Activated gamma-delta T cell (primary cell): Measurements from ENCODE around the gene COPS8.

Experiments
- DNase-seq: peaks from one replicate; lab custom pipeline; 2025; lab: John Stamatoyannopoulos, UW

COPS8 gene

DNA sequence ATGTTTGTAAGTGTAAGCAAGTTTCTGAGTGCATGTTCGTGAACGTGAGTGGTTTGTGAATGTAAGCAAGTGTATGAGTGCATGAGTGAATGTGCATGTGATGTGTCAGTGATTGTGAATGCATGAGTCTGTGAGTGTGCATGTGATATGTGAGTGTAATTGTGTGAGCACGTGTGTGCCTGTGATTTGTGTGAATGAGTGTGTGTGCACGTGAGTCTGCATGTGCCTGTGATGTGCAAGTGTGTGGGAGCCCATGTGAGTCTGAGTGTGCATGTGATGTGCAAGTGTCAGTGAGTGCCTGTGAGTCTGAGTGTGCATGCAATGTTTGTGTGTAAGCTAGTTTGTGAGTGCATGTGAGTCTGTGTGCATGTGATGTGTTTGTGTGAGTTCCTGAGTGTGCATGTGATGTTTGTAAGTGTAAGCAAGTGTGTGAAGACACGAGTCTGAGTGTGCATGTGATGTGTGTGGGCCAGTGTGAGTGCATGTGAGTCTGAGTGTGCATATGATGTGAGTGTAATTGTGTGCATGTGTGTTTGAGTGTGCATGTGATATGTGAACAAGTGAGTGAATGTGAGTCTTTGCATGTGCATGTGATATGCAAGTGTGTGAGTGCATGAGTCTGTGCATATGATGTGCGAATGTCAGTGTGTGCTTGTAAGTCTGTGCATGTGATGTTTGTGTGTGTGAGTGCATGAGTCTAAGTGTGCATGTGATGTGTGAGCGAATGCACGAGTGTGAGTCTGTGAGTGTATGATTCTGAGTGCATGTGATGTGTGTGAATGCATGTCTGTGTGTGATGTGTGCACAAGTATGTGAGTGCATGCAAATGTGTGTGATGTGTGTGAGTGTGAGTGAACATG is 45.1 kb downstream of the COPS8 start:
- no peak for DNase-seq

DNA sequence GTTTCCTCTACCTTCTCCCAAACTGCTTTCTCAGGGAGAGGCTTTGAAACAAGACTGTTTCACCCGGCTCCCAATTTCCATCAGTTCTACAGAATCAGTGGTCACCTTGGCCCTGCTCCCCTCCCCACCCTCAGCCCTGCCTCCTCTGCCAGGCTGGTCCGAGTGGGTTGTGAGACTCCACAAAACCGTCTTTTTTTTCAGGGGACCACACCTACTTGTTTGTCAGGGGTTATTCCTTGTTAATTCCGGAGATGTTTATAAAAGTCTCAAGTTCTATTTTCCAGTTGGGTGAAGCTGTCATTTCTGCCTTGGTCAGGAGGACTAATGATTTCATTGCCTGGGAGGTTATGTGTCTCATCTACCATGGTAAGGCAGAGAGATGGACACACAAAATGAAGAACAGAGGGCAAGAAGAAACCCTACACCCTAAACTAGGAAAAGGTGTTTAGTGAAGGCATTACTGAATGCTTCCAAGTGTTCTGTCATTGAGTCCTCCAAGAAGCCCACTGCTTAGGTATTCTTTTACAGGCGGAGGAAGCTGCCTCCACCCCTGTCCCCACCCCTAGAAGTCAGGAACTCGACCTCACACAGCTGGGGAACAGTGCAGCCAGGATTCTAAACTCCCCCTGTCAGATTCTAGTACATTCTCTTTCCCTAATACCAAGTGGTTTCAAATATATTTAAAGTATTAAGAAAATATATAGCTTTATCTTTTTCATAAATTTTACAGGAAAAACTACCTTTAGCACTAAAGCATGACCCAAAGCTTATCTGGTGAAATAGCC is 46.3 kb downstream of the COPS8 start:
- DNase-seq = no peak

DNA sequence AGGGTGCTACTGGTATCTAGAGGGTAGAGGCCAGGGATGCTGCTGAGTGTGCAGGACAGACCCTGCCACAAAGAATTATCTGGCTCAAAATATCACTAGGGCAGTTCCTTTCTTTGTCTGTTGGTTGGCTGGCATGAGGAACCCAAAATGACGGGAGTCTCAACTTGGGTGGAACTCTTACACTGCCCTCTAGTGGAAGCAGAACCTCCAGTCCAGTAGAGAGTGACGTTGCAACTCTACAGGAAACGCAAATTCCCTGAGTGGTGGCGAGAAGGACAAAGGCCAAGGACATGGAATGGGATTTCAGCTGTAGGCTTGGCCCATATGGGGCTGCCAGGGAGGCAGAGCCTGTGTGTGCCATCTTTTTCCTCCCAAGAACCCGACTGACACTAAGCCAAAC is 47.1 kb downstream of the COPS8 start:
- no peak for DNase-seq

DNA sequence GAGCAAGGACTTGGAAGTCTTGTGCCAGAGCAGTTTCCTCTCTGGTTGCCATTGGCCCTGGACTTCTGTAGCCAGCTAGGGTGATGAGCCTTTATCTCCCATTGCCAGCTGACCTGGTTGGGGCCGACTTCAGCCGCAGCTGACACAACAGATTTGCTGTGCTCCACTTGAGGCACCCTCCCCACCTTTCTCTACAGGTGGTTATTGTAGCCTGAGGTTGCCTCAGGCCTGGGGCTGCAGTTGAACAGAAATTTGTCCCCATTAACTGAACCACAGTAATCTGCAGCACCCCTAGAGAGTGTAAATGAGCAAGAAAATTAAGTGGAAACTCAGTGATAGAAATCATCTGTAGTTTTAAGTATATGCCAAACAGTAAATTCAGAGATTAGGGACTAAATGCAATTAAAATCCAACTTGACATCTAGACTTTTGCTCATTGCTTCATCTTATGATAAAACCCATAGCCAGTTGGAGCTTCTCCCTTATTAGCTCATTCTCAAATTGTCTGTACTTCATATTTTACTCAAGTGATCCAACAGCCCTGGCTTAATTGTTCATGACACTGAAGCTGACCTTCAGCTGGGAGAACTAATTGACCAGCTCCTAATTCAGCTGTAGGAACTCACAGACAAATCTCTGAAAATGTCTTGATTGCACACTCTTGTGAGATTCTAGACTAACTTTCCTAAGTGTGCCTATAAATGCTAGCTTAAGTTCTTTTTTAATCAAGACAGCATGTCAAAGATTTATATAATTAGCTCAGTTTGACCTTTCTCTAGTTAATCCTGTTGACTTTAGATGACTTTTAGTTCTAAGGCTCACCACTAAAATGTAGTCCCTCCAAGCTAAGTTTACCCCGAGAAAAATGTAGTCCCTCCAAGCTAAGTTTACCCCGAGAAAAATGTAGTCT is 48.9 kb downstream of the COPS8 start:
- no peak for DNase-seq

DNA sequence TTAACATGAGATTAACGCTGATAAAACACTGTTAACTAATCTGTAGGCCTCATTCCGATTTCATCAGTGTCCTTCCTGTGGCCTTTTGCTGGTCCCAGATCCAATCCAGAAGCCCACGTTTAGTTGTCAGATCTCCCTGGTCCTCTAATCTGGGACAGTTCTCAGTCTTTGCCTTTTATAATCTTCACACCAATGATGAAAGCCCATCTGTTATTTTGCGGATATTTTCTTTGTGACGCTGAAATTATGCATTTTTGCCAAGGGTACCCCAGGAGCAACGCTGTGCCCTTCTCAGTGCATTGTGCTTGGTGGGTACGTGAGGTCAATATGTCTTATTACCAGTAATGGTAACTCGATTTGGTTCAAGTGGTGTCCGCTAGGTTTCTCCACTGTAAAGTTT is 51.1 kb downstream of the COPS8 start:
- no peak for DNase-seq

DNA sequence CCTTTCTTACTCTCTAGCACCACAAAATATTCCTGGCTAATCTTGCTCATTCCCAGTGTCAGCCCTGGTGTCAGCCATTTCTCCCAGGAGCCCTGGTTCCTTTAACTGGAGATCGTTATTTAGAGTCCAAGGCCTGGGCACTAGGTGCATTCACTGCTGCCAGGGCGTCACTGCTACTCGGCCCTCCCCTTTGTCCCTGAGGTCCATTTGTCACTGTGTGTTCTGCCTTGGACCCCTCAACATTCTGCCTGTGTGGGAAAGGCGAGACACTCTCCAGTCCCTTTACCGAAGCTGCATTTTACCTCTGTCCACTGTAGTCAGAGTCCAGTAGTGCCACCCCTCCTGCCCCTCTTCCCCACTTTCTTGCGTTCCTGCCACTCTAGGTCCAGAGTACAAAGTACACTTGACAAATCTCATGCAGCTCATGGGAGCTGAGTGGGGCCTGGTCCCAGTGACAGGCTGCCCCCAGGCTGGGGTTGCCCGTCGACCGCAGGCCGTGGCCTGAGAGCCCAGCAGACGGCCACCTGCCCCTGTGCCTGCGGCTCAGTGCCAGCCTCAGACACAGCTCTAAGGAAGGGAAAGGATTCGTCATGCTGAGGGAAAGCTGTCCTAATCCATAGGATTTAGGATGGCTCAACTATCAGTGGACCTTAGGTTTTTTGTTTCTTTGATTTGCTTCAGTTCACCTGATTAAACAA is 52.1 kb downstream of the COPS8 start:
- DNase-seq = no peak

DNA sequence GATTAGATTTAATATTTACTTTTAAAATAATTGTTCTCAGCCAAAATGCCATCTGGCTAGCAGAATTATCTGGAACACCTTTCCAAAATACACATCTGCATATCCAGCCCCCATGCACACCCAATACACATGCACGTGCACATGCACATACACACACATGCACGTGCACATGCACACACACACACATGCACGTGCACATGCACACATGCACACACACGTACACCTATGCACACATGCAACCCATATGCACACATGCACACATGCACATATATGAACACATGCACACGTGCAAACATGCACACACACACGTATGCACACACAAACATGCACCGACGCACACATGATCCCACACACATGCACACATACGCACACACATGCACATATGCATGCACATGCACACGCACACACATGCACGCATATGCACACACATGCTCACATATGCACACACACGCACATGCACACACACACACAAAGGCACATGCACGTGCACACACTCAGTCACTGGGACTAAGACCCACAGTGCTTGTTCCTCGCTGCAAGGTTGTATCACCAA is 53.5 kb downstream of the COPS8 start:
- no peak for DNase-seq

DNA sequence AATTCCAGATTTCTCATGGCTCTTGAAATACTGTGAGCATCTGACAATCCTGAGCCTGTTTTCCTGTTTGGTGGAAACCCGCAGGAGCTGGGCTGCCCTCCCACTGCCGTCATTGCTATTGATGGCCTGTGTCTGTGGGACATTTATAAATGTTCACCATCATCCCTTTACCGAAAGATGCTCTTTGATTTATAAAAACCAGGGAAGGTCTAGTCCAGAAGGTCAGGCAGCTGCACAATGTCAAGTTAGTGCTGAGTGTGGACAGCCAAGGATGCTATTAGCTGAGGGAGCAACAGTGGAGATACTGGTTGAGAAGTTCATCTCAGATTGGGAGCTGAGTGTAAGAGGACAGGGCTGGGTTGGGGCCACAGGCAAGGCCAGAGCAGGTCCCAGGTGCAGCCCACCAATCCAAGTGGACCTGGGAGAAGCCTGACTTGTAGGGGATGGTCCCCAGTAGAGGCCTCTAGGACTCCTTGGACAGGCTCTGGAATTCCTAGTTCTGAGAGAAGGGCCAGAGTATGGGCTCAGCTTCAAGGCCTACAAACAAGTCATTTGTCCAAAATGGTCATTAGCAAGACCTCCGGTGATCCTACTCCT is 55.1 kb downstream of the COPS8 start:
- DNase-seq = no peak

DNA sequence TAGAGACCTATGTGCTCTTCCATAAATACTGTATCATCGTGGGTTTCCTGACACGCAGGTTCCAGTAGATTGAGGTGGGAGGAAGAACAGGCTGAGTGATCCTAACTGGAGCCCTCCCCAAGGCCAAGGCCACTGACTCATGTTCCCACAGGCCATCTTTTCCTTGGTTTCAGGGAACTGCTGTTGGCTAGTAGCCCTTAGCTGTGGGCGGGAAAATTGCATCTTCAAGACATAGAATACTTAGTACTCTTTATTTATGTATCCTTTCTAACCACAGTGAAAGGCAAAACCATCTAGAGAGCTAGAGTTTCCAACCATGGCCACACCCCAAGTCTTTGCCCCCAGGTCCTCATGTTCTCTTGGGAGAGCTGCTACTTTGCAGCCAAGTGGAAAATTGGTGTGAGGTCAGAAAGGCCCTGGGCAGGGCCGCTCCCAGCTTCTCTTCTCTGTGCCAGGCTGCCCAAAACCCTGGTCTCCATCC is 55.9 kb downstream of the COPS8 start:
- DNase-seq = no peak

DNA sequence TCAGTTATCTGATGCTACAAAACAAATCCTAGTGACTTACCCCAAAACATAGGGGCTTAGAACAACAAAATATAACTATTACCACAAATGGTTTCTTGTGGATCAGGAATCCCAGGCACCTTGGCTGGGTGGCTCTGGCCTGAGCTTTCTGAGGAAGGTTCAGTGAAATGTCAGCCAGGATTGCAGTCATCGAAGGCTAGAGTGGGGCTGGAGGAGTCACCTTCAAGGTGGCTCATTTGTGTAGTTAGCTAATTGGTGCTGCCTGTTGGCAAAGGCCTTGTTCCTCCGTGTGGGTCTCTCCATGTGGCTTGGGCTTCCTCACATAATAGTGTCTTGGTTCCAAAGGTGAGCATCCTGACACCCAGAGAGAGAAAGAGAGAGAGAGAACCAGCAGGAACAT is 57.4 kb downstream of the COPS8 start:
- DNase-seq = no peak

DNA sequence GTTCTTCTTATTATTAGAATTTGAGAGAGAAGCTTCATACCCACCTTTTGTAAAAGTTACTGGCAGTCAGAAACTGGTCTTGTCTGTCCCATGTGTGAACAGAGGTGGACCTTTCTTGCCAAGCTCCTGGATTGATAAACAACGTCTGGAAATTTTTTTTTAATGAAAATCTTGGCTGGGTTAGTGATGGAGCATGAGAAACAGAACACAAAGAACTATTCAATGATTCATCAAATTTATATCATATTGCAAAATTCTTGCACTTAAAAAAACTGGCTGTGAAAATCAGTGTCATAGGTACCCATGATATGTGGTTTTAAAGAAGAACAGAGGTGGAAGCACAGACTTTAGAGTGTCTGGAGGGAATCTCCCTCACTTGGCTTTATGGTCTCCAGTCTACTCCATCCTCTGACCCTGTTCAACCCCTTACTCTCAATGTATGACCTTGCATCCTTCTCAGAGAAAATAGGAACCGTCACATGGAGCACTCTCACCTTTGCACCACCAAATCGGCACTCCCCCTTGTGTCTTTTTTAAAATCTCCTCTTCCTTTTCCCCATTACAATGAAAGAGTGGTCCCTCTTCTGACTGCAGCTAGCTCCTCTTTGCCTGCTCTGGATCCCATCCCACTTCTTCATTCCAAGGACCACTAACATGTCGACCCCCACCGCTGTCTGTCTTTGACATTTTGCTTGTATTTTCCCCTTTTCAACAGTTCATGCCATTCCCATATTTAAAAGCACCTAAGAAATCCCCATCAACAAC is 58.2 kb downstream of the COPS8 start:
- no peak for DNase-seq

DNA sequence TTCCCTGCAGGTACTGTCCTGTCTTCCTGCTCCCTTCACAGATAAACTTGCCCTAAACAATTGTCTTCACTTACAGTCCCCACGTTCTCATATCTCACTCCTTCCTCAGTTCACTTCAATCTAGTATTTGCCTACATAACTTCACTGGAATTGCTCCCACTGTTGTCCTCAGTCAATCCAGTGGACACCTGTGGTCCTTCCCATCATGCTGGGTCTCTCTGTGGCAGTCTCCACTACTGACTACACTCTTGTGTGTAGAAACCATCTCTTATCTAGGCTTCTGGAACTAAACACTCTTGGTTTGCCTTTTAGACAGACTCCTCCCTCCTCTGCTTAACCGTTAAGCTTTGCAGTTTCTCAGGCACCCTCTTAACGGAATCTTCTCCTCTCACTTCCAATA is 58.8 kb downstream of the COPS8 start:
- DNase-seq = no peak

DNA sequence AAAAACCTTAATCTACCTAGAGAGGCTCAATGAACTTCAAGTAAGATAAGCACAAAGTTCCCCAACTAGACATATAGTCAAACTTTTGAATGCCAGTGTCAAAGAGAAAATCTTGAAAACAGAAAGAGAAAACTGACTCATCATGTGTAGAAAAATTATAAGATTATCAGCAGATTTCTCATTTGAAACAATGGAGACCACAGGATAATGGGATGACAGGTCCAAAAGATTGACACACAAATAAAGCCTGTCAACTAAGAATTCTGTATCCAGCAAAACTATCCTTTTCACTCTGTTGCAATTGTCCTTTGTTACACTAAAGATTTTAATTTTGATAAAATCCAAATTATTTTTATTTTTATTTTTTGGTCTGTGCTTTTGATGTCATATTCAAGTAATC is 61.6 kb downstream of the COPS8 start:
- DNase-seq = no peak

DNA sequence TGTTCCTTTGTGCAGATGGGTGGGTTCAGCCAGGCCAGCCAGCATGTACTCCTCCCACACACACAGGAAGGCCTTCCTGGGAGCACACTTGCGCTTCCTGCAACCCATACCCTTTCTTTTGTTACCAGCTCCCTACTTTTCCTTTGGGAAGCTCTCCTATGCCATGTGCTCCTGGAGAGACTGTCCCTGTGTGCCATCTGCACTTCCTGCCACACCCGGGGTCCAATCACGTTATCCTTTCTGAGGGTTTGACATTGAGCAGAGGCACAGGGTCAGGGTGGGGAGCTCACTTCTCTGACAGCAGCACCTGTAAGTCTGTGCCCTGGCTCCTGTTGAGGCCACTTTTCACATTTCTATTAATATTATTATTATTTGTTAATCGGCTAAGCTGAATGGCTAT is 62.9 kb downstream of the COPS8 start:
- DNase-seq = no peak

DNA sequence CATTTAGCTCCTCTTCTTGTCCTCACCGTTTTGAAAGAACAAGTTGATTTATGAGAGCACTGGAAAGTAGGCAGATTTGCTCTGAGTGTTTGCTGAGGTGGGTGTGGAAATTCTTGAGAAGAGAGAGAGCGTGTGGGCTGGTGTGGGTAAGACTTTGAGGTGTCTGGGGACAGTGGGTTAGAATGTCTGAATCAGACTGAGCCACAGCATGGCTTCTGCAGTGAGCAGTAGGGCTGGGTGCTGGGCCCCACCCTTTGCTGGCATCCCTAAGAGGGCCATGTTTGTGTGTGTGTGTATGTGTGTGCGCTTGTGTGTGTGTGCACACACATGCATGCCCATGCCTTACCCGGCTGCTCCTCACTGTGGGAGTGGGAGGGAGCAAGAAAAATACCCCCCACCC is 63.7 kb downstream of the COPS8 start:
- DNase-seq = no peak
